Keratinocyte (primary cell): ENCODE measurements around the gene EFCAB8. TPM values are rescaled to one million over a fixed set of nuclear protein-coding genes. Genes with fewer than 3 reads are reported as not detected.
A peak's percentile ranks its signal among the peaks of the same experiment; 100 is the strongest.

Experiments
- DNase-seq: peaks from one replicate; pipeline ENCODE4 v3.0.0-alpha.2; 2011; ENCODE audit warnings: low read depth, missing footprints, low spot score
- FAIRE-seq: peaks from 2 replicates; lab custom pipeline; 2011; peaks lifted over from hg19 to GRCh38; lab: Jason Lieb, UNC
- H2AFZ ChIP-seq: 2 replicates; pipeline ENCODE4 v1.6.0; 2012; ENCODE audit warnings: low read length, control low read depth, inconsistent platforms; ENCODE audit not compliant: control insufficient read depth
- H3K27ac ChIP-seq: 2 replicates; pipeline ENCODE4 v1.5.1; 2011; ENCODE audit warnings: low read length; ENCODE audit not compliant: control insufficient read depth, insufficient read depth
- H3K27me3 ChIP-seq: 3 replicates; pipeline ENCODE4 v1.6.0; 2011; ENCODE audit warnings: low read length; ENCODE audit not compliant: control insufficient read depth, insufficient read depth; ENCODE audit errors: extremely low read depth
- H3K36me3 ChIP-seq, 2 experiments: 2 replicates in 1 of 2; 3 replicates in 1 of 2; pipeline ENCODE4 v1.5.1; 2011; ENCODE audit warnings: low read length in 2 of 2, mild to moderate bottlenecking in 1 of 2; ENCODE audit not compliant: control insufficient read depth in 2 of 2, insufficient read depth in 2 of 2; ENCODE audit errors: extremely low read depth in 1 of 2
- H3K4me1 ChIP-seq: 3 replicates; pipeline ENCODE4 v1.5.1; 2011; ENCODE audit warnings: low read length; ENCODE audit not compliant: control insufficient read depth, insufficient read depth; ENCODE audit errors: extremely low read depth
- H3K4me2 ChIP-seq: 3 replicates; pipeline ENCODE4 v1.6.0; 2011; ENCODE audit warnings: low read depth, low read length; ENCODE audit not compliant: control insufficient read depth, insufficient read depth; ENCODE audit errors: extremely low read depth
- H3K4me3 ChIP-seq, 3 experiments: fragments of 200-600 bp in 1 of 3; sonication (generic) in 1 of 3; 2 replicates in 2 of 3; 3 replicates in 1 of 3; pipeline ENCODE4 v1.5.1; 2011 to 2016; ENCODE audit warnings: low read length in 3 of 3, mild to moderate bottlenecking in 3 of 3, control low read depth in 2 of 3, inconsistent platforms in 1 of 3, low read depth in 1 of 3, mixed read lengths in 1 of 3, mixed run types in 1 of 3, moderate library complexity in 1 of 3; ENCODE audit not compliant: control insufficient read depth in 2 of 3, insufficient read depth in 2 of 3; ENCODE audit errors: extremely low read depth in 1 of 3
- H3K79me2 ChIP-seq: 2 replicates; pipeline ENCODE4 v1.6.0; 2012; ENCODE audit warnings: low read length; ENCODE audit not compliant: control insufficient read depth, insufficient read depth
- H3K9ac ChIP-seq: 3 replicates; pipeline ENCODE4 v1.6.0; 2011; ENCODE audit warnings: low read length; ENCODE audit not compliant: control insufficient read depth, insufficient read depth; ENCODE audit errors: extremely low read depth
- H3K9me1 ChIP-seq: 3 replicates; pipeline ENCODE4 v1.6.0; 2011; ENCODE audit warnings: low read length; ENCODE audit not compliant: control insufficient read depth, insufficient read depth; ENCODE audit errors: extremely low read depth
- H3K9me3 ChIP-seq: 2 replicates; pipeline ENCODE4 v1.5.1; 2012; ENCODE audit warnings: low read depth, low read length; ENCODE audit not compliant: control insufficient read depth
- H4K20me1 ChIP-seq: 3 replicates; pipeline ENCODE4 v1.6.0; 2011; ENCODE audit warnings: low read length; ENCODE audit not compliant: control insufficient read depth, insufficient read depth; ENCODE audit errors: extremely low read depth
- EZH2 ChIP-seq: IDR thresholded peaks from one replicate; pipeline ENCODE4 v1.6.1; 2012; ENCODE audit warnings: inconsistent platforms, mild to moderate bottlenecking, low read length, moderate library complexity
- dilution Hi-C: fragments of 300-500 bp; cut with MboI; formaldehyde crosslinking; loops from one replicate; pipeline ENCODE4 v1.7.0; 2020; ENCODE audit warnings: low sequenced_read_pairs; ENCODE audit not compliant: extremely low pct_ligation_motif_present
- polyA plus RNA-seq, 5 experiments: library from polyadenylated mRNA; depleted of rRNA in 3 of 5; stranded (reverse) in 3 of 5; stranded (forward) in 1 of 5; unstranded in 1 of 5; fragments of >200 nt; gene quantifications; 1 replicate in 1 of 5; 2 replicates in 3 of 5; 3 replicates in 1 of 5; pipeline versions ENCODE4 v1.2.1 to v1.2.3, GENCODE V29; 2011 to 2012; ENCODE audit warnings: missing spikeins in 2 of 5, low read depth in 1 of 5, low replicate concordance in 1 of 5
- TF ChIP-seq, protein P1 (sequence below), 3 experiments: IDR thresholded peaks in 1 of 3; conservative IDR thresholded peaks in 1 of 3; optimal IDR thresholded peaks in 1 of 3; 2 replicates in 2 of 3; 3 replicates in 1 of 3; pipeline versions ENCODE3 to v1.5.1; 2011; ENCODE audit warnings: low read length in 3 of 3, mild to moderate bottlenecking in 3 of 3, moderate library complexity in 2 of 3, control low read depth in 1 of 3, inconsistent platforms in 1 of 3; ENCODE audit not compliant: insufficient read depth in 2 of 3; ENCODE audit errors: extremely low read depth in 1 of 3

The EFCAB8 gene
- polyA plus RNA-seq, 1 donor (not counting 4 experiments of a cell fraction or from before 2014, with no cell fraction given) = 0.03 TPM

DNA sequence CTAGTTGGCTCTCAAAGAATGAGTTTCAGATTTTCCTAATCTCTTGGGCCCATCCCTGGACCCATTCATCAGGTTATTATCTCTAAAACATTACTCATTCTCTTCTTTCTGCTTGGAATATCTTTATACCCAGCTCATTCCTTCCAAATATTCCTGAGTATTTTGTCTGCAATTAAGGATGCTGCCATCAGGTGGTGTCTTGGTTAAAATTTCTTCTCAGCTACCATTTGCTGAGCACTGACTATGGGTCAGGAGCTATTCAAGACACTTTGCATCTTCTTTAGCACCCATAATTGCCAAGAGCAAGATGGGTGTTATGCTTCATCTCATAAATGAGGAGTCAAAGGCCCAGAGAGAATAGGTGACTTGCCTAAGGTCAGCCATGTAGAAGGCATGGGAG, 137.1 kb downstream of the EFCAB8 start:
- DNase-seq (no peak), FAIRE-seq (no peak)
- Histone ChIP-seq H3K27ac (no peak overlapping the region), H3K4me2 (no peak overlapping the region), H3K9me3 (no peaks in the 10 kb centered on the region), H3K4me1 (no peaks in the 10 kb centered on the region), H3K9ac (no peak overlapping the region), H3K4me3 (no peak overlapping the region), H3K9me1 (no peaks in the 10 kb centered on the region), H3K79me2 (no peaks in the 10 kb centered on the region), H2AFZ (no peak overlapping the region), H4K20me1 (no peaks in the 10 kb centered on the region), H3K36me3 (no peaks in the 10 kb centered on the region), H3K27me3 (no peaks in the 10 kb centered on the region)
- dilution Hi-C loops = no loop called here
- no peak for TF ChIP-seq EZH2
- TF ChIP-seq, protein P1, sequence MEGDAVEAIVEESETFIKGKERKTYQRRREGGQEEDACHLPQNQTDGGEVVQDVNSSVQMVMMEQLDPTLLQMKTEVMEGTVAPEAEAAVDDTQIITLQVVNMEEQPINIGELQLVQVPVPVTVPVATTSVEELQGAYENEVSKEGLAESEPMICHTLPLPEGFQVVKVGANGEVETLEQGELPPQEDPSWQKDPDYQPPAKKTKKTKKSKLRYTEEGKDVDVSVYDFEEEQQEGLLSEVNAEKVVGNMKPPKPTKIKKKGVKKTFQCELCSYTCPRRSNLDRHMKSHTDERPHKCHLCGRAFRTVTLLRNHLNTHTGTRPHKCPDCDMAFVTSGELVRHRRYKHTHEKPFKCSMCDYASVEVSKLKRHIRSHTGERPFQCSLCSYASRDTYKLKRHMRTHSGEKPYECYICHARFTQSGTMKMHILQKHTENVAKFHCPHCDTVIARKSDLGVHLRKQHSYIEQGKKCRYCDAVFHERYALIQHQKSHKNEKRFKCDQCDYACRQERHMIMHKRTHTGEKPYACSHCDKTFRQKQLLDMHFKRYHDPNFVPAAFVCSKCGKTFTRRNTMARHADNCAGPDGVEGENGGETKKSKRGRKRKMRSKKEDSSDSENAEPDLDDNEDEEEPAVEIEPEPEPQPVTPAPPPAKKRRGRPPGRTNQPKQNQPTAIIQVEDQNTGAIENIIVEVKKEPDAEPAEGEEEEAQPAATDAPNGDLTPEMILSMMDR (optimal IDR thresholded peaks at IDR 0.05 in 1 of 3, IDR thresholded peaks at IDR 0.05 in 1 of 3, conservative IDR thresholded peaks at IDR 0.05 in 1 of 3; ENCODE audit: extremely low read depth in 1 of 3, insufficient read depth in 2 of 3, low read length in 3 of 3) = peak in 1 of 3 experiments; percentile 21

DNA sequence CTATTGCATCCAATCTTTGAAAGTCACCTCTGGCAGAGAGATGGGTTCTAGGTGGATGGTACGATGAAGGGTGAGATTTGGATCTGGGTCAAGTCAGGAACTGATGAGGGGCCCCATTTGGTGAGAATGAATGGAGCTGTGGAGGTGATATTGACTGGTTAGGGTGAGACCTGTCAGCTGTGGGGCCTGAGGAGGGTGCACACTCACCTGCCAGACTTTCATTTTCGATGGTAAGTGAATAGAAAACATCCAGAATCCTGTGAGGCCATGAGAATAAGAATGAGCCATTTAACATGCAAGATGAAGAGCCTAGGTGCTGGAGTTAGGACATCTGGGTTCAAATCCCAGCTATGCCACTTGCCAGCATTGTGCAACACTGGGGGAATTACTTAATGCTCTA, 138.7 kb downstream of the EFCAB8 start:
- FAIRE-seq = no peak
- Histone ChIP-seq H3K4me3 (no peak overlapping the region), H3K9me1 (no peaks in the 10 kb centered on the region), H3K9ac (no peak overlapping the region), H3K9me3 (no peaks in the 10 kb centered on the region), H3K27ac (no peak overlapping the region), H4K20me1 (no peaks in the 10 kb centered on the region), H3K36me3 (no peaks in the 10 kb centered on the region), H3K4me2 (no peak overlapping the region), H2AFZ (no peak overlapping the region), H3K4me1 (no peaks in the 10 kb centered on the region), H3K27me3 (no peaks in the 10 kb centered on the region), H3K79me2 (no peaks in the 10 kb centered on the region)
- dilution Hi-C loops = no loop called here
- TF ChIP-seq, protein P1 (optimal IDR thresholded peaks at IDR 0.05 in 1 of 3, IDR thresholded peaks at IDR 0.05 in 1 of 3, conservative IDR thresholded peaks at IDR 0.05 in 1 of 3; ENCODE audit: extremely low read depth in 1 of 3, insufficient read depth in 2 of 3, low read length in 3 of 3) = no peak
- TF ChIP-seq EZH2 = no peak
- no peak for DNase-seq
